HepG2 (cell line): ENCODE data around the gene TRIM27.

Source experiments
- HNRNPUL1 ChIP-seq: fragments of 200-400 bp; formaldehyde crosslinking; IDR thresholded peaks from 2 replicates; pipeline ENCODE4 v1.6.1; 2017; ENCODE audit warnings: low read depth, mild to moderate bottlenecking, low read length, moderate library complexity
- POLR2AphosphoS2 ChIP-seq: IDR thresholded peaks from 2 replicates; pipeline ENCODE4 v1.6.1; 2011; ENCODE audit warnings: low read depth, low read length, improper control_type of control experiment
- ZNF580 ChIP-seq: IDR thresholded peaks from 2 replicates; pipeline ENCODE4 v1.6.1; 2016; ENCODE audit warnings: low read depth, borderline replicate concordance

DNA sequence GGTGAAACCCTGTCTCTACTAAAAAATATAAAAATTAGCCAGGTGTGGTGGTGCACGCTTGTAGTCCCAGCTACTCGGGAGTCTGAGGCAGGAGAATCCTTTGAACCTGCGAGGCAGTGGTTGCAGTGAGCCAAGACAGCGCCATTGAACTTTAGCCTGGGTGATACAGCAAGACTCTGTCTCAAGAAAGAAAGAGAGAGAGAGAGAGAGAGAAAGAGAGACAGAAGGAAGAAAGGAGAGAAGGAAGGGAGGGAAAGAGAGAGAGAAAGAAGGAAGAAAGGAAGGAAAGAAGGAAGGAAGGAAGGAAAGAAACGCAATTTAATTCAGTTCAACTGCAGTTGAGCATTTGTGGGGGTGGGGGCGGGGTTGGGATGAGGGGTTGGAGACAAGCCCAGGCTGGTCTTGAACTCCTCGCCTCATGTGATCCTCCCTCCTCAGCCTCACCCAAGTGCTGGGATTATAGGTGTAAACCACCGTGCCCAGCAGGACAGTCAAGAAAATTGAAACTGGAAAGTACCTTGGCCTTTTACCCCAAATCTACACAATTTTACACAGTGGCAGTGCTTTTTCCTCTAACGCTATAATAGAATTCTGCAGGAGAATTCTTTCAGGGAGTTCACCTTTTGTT, 30.5 kb downstream of the TRIM27 start:
- TF ChIP-seq HNRNPUL1: no peak
- no peak for TF ChIP-seq POLR2AphosphoS2
- TF ChIP-seq ZNF580 (CRISPR knock-in tag): no peak
